BJ (cell line): ENCODE results near the gene USP6NL. TPM values are rescaled to one million over a fixed set of nuclear protein-coding genes. Genes with fewer than 3 reads are reported as not detected.

Experiments
- CTCF ChIA-PET: fragments of 350-600 bp; formaldehyde crosslinking; extraction: SDS; loops from one replicate; lab custom pipeline; 2021; ENCODE audit warnings: antibody characterized with exemption, inconsistent platforms; lab: Yijun Ruan, JAX
- POLR2A ChIA-PET: fragments of 300-600 bp; sonication (Branson Sonifier 250); formaldehyde crosslinking; extraction: SDS; loops from one replicate; lab custom pipeline; 2021; ENCODE audit warnings: antibody characterized with exemption; lab: Charles Lee
- DNase-seq: peaks from one replicate; pipeline ENCODE4 v3.0.0-alpha.2; 2011; ENCODE audit warnings: low read depth
- H3K27me3 ChIP-seq: 2 replicates; pipeline ENCODE4 v1.6.0; 2011; ENCODE audit warnings: low read length; ENCODE audit not compliant: control insufficient read depth, insufficient read depth
- H3K36me3 ChIP-seq: 2 replicates; pipeline ENCODE4 v1.5.1; 2011; ENCODE audit warnings: low read length; ENCODE audit not compliant: control insufficient read depth, insufficient read depth
- H3K4me3 ChIP-seq: 2 replicates; pipeline ENCODE4 v1.5.1; 2011; ENCODE audit warnings: low read depth, mild to moderate bottlenecking, control low read depth, low read length
- polyA plus RNA-seq: library from polyadenylated mRNA; depleted of rRNA; stranded (reverse); fragments of >200 nt; gene quantifications from 2 replicates; pipeline ENCODE4 v1.2.3, GENCODE V29; 2011
- TF ChIP-seq, protein P1 (sequence below): IDR thresholded peaks from 2 replicates; pipeline ENCODE4 v1.5.1; 2011; ENCODE audit warnings: low read depth, mild to moderate bottlenecking, control low read depth, inconsistent platforms, low read length, moderate library complexity; ENCODE audit not compliant: insufficient read depth

The USP6NL gene
- polyA plus RNA-seq, 1 experiment = 7.7 TPM

GRCh38 chr10:11512596-11512995 lies 98.9 kb downstream of the USP6NL start:
- Histone ChIP-seq H3K4me3 (no peak overlapping the region), H3K36me3 (no peaks in the 10 kb centered on the region), H3K27me3 (no peaks in the 10 kb centered on the region)
- ChIA-PET CTCF (interaction anchor here (1.3 to 5.9 kb wide), 3 partner anchors 215 to 245 kb away, joined by 5 to 90 read pairs (median 48); no protein-coding TSS in a partner anchor), POLR2A (no interaction called here)
- DNase-seq = no peak
- TF ChIP-seq, protein P1, sequence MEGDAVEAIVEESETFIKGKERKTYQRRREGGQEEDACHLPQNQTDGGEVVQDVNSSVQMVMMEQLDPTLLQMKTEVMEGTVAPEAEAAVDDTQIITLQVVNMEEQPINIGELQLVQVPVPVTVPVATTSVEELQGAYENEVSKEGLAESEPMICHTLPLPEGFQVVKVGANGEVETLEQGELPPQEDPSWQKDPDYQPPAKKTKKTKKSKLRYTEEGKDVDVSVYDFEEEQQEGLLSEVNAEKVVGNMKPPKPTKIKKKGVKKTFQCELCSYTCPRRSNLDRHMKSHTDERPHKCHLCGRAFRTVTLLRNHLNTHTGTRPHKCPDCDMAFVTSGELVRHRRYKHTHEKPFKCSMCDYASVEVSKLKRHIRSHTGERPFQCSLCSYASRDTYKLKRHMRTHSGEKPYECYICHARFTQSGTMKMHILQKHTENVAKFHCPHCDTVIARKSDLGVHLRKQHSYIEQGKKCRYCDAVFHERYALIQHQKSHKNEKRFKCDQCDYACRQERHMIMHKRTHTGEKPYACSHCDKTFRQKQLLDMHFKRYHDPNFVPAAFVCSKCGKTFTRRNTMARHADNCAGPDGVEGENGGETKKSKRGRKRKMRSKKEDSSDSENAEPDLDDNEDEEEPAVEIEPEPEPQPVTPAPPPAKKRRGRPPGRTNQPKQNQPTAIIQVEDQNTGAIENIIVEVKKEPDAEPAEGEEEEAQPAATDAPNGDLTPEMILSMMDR = no peak

DNA sequence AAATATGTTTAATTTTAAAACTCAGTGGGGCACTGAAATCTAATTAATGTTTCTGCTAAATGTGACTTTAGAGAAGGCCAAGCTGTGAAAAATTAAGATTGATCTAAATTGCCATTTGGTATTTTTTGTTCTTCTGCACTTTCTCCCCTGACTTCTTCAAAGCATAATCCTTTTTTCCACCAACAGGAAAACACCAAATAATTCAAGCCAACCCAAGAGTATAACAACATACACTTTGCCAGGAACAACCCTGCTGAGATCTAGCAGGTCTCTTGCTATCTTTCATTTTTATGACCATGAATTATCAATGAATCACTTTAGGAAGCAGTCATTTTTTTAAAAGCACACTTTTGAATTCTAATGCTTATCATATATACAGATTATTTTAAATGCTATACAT lies 100.1 kb downstream of the USP6NL start:
- TF ChIP-seq, protein P1 = no peak
- DNase-seq = no peak
- Histone ChIP-seq H3K36me3 (no peaks in the 10 kb centered on the region), H3K4me3 (no peak overlapping the region), H3K27me3 (no peaks in the 10 kb centered on the region)
- POLR2A ChIA-PET = no interaction called here
- CTCF ChIA-PET = interaction anchor here (0.6 to 5.9 kb wide), 3 partner anchors 216 to 462 kb away, joined by 3 to 90 read pairs (median 5); no protein-coding TSS in a partner anchor

- Histone ChIP-seq H3K27me3 (no peaks in the 10 kb centered on the region), H3K36me3 (no peaks in the 10 kb centered on the region), H3K4me3 (no peak overlapping the region)
- TF ChIP-seq, protein P1 = no peak
- ChIA-PET CTCF (interaction anchor here (0.6 to 5.9 kb wide), 2 partner anchors 216 to 462 kb away, joined by 3 to 90 read pairs; no protein-coding TSS in a partner anchor), POLR2A (no interaction called here)
- DNase-seq = no peak
Measured at GRCh38 chr10:11510736-11511135, 100.7 kb downstream of the USP6NL start.

DNA sequence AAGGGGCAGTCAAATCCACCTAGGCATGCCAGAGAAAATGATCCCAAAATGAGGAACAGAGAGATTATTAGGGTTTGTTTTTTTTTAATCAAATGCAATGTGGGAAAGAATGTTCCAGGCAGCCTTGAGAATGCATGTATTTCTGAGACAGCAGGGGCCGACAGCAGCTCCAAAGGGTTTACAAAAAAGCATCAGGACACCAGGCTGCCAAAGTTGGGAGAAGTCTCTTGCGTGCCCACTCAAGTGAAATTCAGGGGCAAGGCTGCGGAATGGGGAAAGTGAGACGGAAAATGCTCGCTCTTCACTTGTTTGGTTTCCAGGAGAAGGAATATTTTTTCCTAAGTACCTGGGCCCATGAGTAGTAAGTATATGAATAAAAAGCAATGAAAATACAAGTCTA lies 101.2 kb downstream of the USP6NL start:
- no peak for DNase-seq
- POLR2A ChIA-PET = no interaction called here
- Histone ChIP-seq H3K4me3 (no peak overlapping the region), H3K27me3 (no peaks in the 10 kb centered on the region), H3K36me3 (no peaks in the 10 kb centered on the region)
- TF ChIP-seq, protein P1 = no peak
- CTCF ChIA-PET = no interaction called here

DNA sequence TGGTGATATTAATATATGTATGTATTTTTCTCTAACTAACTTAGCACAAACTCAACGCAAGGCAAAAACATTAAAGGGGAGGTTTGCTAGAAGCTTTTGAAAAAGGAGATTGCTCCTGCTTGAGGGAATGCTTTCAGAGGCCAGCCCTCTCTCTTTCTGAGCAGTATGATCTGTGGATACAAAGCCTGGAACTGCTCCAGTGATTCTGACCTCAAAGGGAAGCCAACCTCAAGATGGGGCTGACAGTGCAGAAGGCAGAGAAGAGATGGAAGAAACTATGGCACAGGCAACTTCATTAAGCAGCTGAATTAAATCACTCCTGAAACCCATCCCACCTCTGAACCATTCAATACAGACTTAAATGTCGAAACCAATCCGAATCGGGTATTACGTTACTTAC lies 102.4 kb downstream of the USP6NL start:
- ChIA-PET POLR2A (no interaction called here), CTCF (interaction anchor here (0.9 kb wide), 1 partner anchor 249 kb away, joined by 4 read pairs; no protein-coding TSS in a partner anchor)
- H3K4me3 ChIP-seq = no peak overlapping the region
- H3K36me3 ChIP-seq = no peaks in the 10 kb centered on the region
- no peak for DNase-seq
- TF ChIP-seq, protein P1 = no peak
- H3K27me3 ChIP-seq = no peaks in the 10 kb centered on the region
